Tibial artery (tissue), 4 donors: Measurements from ENCODE around the gene OR2A12.

ENCODE experiments used
- DNase-seq, 2 donors: peaks; one replicate each; pipeline ENCODE4 v3.0.0-alpha.2; 2019
- H3K27ac ChIP-seq, 2 donors: fragments of 200-600 bp; sonication (generic) in 1 of 2; 1 replicate in 1 of 2; 2 replicates in 1 of 2; pipeline ENCODE4 v1.5.1; 2018 to 2019; ENCODE audit warnings: mild to moderate bottlenecking in 1 of 2
- H3K27me3 ChIP-seq, 2 donors: fragments of 200-600 bp; sonication (generic) in 1 of 2; one replicate each; pipeline versions ENCODE4 v1.5.1 to v1.6.0; 2016 to 2019
- H3K36me3 ChIP-seq, 3 donors: fragments of 200-600 bp; sonication (generic) in 2 of 3; one replicate each; pipeline ENCODE4 v1.5.1; 2016 to 2019; ENCODE audit warnings: mild to moderate bottlenecking in 2 of 3
- H3K4me1 ChIP-seq, 4 donors: fragments of 200-600 bp; sonication (generic) in 2 of 4; 1 replicate in 3 of 4; 2 replicates in 1 of 4; pipeline ENCODE4 v1.5.1; 2016 to 2019
- H3K4me3 ChIP-seq, 2 donors: fragments of 200-600 bp; sonication (generic) in 1 of 2; 1 replicate in 1 of 2; 2 replicates in 1 of 2; pipeline ENCODE4 v1.5.1; 2018 to 2019; ENCODE audit warnings: mild to moderate bottlenecking in 2 of 2
- H3K9me3 ChIP-seq, 3 donors: fragments of 200-600 bp; sonication (generic) in 1 of 3; one replicate each; pipeline ENCODE4 v1.5.1; 2016 to 2019
- intact Hi-C: fragments of 100-400 bp; cut with DNase I; formaldehyde crosslinking; loops from one replicate; pipeline ENCODE4 v1.15.0; 2023; ENCODE audit warnings: low total_unique reads
- TF ChIP-seq, protein P1 (sequence below), 2 experiments: fragments of 200-600 bp in 1 of 2; fragments of 450-650 bp in 1 of 2; IDR thresholded peaks; one replicate each; pipeline ENCODE4 v1.5.1; 2017 to 2019; ENCODE audit warnings: antibody characterized with exemption in 2 of 2, mild to moderate bottlenecking in 1 of 2, moderate library complexity in 1 of 2

Gene OR2A12

DNA sequence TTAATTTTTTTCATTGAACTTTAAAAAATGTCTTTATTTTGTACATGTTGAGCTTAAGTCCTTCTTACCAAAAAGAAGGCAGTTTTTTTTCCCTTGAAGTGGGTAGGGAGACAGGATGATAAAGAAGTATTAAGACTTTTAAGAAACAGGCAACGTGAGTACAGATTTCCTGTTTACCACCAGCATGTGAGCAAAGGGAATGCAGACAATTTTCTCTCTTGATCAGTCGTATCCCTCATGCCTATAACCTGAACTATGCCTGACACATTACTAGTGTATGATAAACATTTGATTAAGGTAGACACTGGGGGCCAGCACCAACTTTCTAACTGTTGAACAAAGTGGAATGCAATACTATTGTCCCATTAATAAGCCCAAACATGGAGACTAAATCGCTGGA is 14.5 kb downstream of the OR2A12 start:
- Histone ChIP-seq H3K4me3 (no peak overlapping the region), H3K9me3 (no peaks in the 10 kb centered on the region), H3K4me1 (no peaks in the 10 kb centered on the region), H3K27ac (no peak overlapping the region), H3K36me3 (no peaks in the 10 kb centered on the region), H3K27me3 (no peaks in the 10 kb centered on the region)
- TF ChIP-seq, protein P1, sequence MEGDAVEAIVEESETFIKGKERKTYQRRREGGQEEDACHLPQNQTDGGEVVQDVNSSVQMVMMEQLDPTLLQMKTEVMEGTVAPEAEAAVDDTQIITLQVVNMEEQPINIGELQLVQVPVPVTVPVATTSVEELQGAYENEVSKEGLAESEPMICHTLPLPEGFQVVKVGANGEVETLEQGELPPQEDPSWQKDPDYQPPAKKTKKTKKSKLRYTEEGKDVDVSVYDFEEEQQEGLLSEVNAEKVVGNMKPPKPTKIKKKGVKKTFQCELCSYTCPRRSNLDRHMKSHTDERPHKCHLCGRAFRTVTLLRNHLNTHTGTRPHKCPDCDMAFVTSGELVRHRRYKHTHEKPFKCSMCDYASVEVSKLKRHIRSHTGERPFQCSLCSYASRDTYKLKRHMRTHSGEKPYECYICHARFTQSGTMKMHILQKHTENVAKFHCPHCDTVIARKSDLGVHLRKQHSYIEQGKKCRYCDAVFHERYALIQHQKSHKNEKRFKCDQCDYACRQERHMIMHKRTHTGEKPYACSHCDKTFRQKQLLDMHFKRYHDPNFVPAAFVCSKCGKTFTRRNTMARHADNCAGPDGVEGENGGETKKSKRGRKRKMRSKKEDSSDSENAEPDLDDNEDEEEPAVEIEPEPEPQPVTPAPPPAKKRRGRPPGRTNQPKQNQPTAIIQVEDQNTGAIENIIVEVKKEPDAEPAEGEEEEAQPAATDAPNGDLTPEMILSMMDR (IDR thresholded peaks at IDR 0.05): no peak
- intact Hi-C loops: no loop called here
- no peak for DNase-seq

DNA sequence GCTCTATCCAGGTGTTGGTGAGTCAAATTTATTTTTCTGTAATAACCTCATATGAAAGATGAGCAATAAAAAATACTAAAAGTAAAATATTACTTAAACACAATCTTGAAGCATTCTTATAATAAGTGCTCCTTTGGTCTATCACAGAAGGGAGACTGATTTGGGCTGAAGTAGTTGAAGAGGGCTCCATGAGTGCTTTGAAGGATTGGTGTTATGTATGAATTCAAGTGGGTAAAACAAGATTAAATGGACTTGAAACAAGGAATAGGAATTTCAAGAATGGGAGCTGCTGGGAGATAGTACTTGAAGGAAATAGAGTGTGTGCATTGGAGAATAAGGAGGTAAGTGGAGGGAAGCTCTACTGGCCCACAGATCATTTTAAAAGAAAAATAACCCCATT is 16.0 kb downstream of the OR2A12 start:
- no peaks in the 10 kb centered on the region for H3K36me3 ChIP-seq
- no peaks in the 10 kb centered on the region for H3K27me3 ChIP-seq
- H3K4me3 ChIP-seq: no peak overlapping the region
- no peak overlapping the region for H3K27ac ChIP-seq
- no peaks in the 10 kb centered on the region for H3K9me3 ChIP-seq
- intact Hi-C loops: no loop called here
- no peaks in the 10 kb centered on the region for H3K4me1 ChIP-seq
- TF ChIP-seq, protein P1 (IDR thresholded peaks at IDR 0.05): no peak
- DNase-seq: no peak

DNA sequence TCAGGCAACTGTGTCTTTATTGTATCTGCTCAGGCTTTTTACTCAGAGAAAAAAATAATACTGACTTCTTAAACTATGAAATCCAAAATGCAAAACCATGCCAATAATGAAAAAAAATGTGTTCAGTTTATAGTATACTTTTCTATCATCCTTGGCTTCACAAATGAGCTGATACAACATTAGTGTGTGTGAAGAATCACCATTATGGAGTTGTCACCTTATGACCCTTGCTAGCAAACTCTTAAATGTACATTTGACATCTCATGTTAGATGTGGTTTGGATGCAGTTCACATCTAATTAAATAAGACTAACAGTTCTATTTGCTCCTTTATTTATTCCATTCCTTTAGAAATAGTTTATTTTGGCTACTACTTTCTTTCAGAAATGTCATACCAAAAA is 19.1 kb downstream of the OR2A12 start:
- no peak for DNase-seq
- TF ChIP-seq, protein P1 (IDR thresholded peaks at IDR 0.05): no peak
- H3K4me3 ChIP-seq: no peak overlapping the region
- no peaks in the 10 kb centered on the region for H3K27me3 ChIP-seq
- no peaks in the 10 kb centered on the region for H3K9me3 ChIP-seq
- no peak overlapping the region for H3K27ac ChIP-seq
- intact Hi-C loops: no loop called here
- no peaks in the 10 kb centered on the region for H3K36me3 ChIP-seq
- no peaks in the 10 kb centered on the region for H3K4me1 ChIP-seq

- H3K36me3 ChIP-seq: no peaks in the 10 kb centered on the region
- H3K4me3 ChIP-seq: no peak within 1 kb of the TSS
- no peaks in the 10 kb centered on the region for H3K27me3 ChIP-seq
- H3K27ac ChIP-seq: no peak within 1 kb of the TSS
- H3K4me1 ChIP-seq: no peaks in the 10 kb centered on the region
- intact Hi-C loops: no loop called here
- H3K9me3 ChIP-seq: no peaks in the 10 kb centered on the region
- TF ChIP-seq, protein P1 (IDR thresholded peaks at IDR 0.05): no peak
- DNase-seq: no peak
Measured at GRCh38 chr7:144109283-144109682, 23.2 kb downstream of the OR2A12 start, which contains the start of gene OR2A2. TSS of gene OR2A2 (plus strand) at chr7:144109583. CDS start at chr7:144109583, 0 bp downstream.

DNA sequence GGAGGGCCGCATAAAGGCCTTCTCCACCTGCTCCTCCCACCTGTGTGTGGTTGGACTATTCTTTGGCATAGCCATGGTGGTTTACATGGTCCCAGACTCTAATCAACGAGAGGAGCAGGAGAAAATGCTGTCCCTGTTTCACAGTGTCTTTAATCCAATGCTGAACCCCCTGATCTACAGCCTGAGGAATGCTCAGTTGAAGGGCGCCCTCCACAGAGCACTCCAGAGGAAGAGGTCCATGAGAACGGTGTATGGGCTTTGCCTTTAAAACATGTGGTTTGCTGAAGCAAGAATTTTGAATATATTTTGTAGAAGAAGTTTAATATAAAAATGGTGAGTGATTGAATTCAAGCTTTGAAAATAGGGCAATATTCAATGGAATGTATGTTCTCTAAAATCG is 24.2 kb downstream of the OR2A12 start:
- H3K27ac ChIP-seq: no peak overlapping the region
- TF ChIP-seq, protein P1 (IDR thresholded peaks at IDR 0.05): no peak
- no peak for DNase-seq
- H3K9me3 ChIP-seq: no peaks in the 10 kb centered on the region
- H3K36me3 ChIP-seq: no peaks in the 10 kb centered on the region
- no peaks in the 10 kb centered on the region for H3K4me1 ChIP-seq
- H3K27me3 ChIP-seq: no peaks in the 10 kb centered on the region
- no peak overlapping the region for H3K4me3 ChIP-seq
- intact Hi-C loops: no loop called here

- DNase-seq: no peak
- no peak overlapping the region for H3K27ac ChIP-seq
- TF ChIP-seq, protein P1 (IDR thresholded peaks at IDR 0.05): no peak
- intact Hi-C loops: no loop called here
- H3K4me1 ChIP-seq: no peaks in the 10 kb centered on the region
- H3K9me3 ChIP-seq: no peaks in the 10 kb centered on the region
- no peaks in the 10 kb centered on the region for H3K27me3 ChIP-seq
- no peaks in the 10 kb centered on the region for H3K36me3 ChIP-seq
- no peak overlapping the region for H3K4me3 ChIP-seq
Measured at GRCh38 chr7:144113651-144114050, 27.6 kb downstream of the OR2A12 start.
